ENCODE data around the gene MRPL55. TPM values are rescaled to one million over a fixed set of nuclear protein-coding genes. Genes with fewer than 3 reads are reported as not detected.
A peak's percentile ranks its signal among the peaks of the same experiment; 100 is the strongest.

The MRPL55 gene
- total and polyA plus RNA-seq, 2 of the 13 experiments (the other 11 are each of a cell fraction or from before 2014, with no cell fraction given), result 58.6 to 92.9 TPM

DNA sequence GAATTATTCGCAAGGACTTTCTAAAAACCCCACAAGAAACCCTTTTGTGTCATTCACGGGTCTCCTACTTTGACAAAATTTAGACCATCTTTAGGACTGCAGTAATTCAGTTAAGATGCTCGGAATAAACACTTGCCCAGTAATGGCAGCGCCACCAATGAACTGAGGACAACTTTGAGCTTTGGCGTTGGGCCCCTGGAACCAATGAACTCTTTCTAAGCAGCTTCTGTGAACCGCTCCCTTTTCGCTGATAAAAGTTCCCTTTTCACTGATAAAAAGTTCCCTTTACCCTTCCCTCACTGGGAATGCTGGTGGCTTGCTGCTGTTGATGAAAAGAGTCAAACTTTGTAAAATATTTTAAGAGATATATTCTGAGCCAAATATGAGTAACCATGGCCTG is 1.5 kb upstream of the MRPL55 start:
- Histone ChIP-seq H3K27ac (ENCODE audit: extremely low read length, insufficient read depth, low read length) (peak overlapping the region; percentile 90), H3K9ac (ENCODE audit: insufficient read depth, low read depth, low read length) (peak overlapping the region; percentile 97), H2AFZ (ENCODE audit: low read length) (no peak overlapping the region), H3K4me3 (replicated peaks in 1 of 3; ENCODE audit: insufficient read depth in 1 of 3, low read depth in 2 of 3, low read length in 3 of 3) (peak overlapping the region; percentile 90 to 99 (median 97); a peak in 5 of 6 replicates), H4K20me1 (ENCODE audit: insufficient read depth, low read length) (no peaks in the 10 kb centered on the region), H3K36me3 (replicated peaks in 1 of 2; ENCODE audit: control insufficient read depth in 1 of 2, insufficient read depth in 2 of 2, low read length in 2 of 2) (peaks cover 2 to 7% of the 10 kb centered on the region in 2 experiments; a peak in 2 of 5 replicates), H3K9me3 (ENCODE audit: low read length) (no peaks in the 10 kb centered on the region), H3K4me1 (ENCODE audit: insufficient read depth, low read length) (peaks cover 44% of the 10 kb centered on the region), H3K27me3 (ENCODE audit: control insufficient read depth in 1 of 2, insufficient read depth in 2 of 2, low read length in 2 of 2) (no peaks in the 10 kb centered on the region; a peak in 1 of 5 replicates), H3K79me2 (ENCODE audit: insufficient read depth, low read length) (peaks cover 18% of the 10 kb centered on the region), H3K4me2 (ENCODE audit: low read depth, low read length) (peak overlapping the region; percentile 73)
- DNase-seq (ENCODE audit: low spot score) (no peak), FAIRE-seq (no peak), ATAC-seq (peak; percentile 2; the same call in 1 of the 3 replicates)
- WGBS (ENCODE audit: low lambda C conversion rate), result 11% methylated on average over 6 of the region's 7 CpGs
- ChIA-PET CTCF (ENCODE audit: low intra/inter-chr PET ratio, low total read pairs) (no interaction called here), POLR2A (interaction anchor here (0.6 to 2.1 kb wide), 10 partner anchors 11 to 111 kb away, joined by 4 to 38 read pairs (median 6); partner anchors contain the start of genes ARF1 and IBA57)
- intact Hi-C loops (cut with micrococcal nuclease; ENCODE audit: unreplicated experiment) (loop anchor here (2.0 kb wide), 1 partner anchor 30 kb away; the partner anchor contains the start of gene GUK1), in situ Hi-C loops (cut with HindIII; ENCODE audit: extremely low pct_ligation_motif_present, low pct_unique_long_range_greater_than_20kb) (no loop called here)
- TSS peak; percentile 75 for BruUV-seq (replicated peaks)
- TF ChIP-seq POGZ (CRISPR knock-in tag; IDR thresholded peaks at IDR 0.05), result no peak
- TF ChIP-seq, protein P1, sequence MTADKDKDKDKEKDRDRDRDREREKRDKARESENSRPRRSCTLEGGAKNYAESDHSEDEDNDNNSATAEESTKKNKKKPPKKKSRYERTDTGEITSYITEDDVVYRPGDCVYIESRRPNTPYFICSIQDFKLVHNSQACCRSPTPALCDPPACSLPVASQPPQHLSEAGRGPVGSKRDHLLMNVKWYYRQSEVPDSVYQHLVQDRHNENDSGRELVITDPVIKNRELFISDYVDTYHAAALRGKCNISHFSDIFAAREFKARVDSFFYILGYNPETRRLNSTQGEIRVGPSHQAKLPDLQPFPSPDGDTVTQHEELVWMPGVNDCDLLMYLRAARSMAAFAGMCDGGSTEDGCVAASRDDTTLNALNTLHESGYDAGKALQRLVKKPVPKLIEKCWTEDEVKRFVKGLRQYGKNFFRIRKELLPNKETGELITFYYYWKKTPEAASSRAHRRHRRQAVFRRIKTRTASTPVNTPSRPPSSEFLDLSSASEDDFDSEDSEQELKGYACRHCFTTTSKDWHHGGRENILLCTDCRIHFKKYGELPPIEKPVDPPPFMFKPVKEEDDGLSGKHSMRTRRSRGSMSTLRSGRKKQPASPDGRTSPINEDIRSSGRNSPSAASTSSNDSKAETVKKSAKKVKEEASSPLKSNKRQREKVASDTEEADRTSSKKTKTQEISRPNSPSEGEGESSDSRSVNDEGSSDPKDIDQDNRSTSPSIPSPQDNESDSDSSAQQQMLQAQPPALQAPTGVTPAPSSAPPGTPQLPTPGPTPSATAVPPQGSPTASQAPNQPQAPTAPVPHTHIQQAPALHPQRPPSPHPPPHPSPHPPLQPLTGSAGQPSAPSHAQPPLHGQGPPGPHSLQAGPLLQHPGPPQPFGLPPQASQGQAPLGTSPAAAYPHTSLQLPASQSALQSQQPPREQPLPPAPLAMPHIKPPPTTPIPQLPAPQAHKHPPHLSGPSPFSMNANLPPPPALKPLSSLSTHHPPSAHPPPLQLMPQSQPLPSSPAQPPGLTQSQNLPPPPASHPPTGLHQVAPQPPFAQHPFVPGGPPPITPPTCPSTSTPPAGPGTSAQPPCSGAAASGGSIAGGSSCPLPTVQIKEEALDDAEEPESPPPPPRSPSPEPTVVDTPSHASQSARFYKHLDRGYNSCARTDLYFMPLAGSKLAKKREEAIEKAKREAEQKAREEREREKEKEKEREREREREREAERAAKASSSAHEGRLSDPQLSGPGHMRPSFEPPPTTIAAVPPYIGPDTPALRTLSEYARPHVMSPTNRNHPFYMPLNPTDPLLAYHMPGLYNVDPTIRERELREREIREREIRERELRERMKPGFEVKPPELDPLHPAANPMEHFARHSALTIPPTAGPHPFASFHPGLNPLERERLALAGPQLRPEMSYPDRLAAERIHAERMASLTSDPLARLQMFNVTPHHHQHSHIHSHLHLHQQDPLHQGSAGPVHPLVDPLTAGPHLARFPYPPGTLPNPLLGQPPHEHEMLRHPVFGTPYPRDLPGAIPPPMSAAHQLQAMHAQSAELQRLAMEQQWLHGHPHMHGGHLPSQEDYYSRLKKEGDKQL (CRISPR knock-in tag; IDR thresholded peaks at IDR 0.05; ENCODE audit: low read depth), result no peak
- no peak for TF ChIP-seq HOXA5 (CRISPR knock-in tag; IDR thresholded peaks at IDR 0.05)
- TF ChIP-seq, protein P2, sequence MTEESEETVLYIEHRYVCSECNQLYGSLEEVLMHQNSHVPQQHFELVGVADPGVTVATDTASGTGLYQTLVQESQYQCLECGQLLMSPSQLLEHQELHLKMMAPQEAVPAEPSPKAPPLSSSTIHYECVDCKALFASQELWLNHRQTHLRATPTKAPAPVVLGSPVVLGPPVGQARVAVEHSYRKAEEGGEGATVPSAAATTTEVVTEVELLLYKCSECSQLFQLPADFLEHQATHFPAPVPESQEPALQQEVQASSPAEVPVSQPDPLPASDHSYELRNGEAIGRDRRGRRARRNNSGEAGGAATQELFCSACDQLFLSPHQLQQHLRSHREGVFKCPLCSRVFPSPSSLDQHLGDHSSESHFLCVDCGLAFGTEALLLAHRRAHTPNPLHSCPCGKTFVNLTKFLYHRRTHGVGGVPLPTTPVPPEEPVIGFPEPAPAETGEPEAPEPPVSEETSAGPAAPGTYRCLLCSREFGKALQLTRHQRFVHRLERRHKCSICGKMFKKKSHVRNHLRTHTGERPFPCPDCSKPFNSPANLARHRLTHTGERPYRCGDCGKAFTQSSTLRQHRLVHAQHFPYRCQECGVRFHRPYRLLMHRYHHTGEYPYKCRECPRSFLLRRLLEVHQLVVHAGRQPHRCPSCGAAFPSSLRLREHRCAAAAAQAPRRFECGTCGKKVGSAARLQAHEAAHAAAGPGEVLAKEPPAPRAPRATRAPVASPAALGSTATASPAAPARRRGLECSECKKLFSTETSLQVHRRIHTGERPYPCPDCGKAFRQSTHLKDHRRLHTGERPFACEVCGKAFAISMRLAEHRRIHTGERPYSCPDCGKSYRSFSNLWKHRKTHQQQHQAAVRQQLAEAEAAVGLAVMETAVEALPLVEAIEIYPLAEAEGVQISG (CRISPR knock-in tag; IDR thresholded peaks at IDR 0.05), result 0 out of 2 replicates have a peak, but pooled peaks have one; percentile 8
- TF ChIP-seq ZBTB38 (CRISPR knock-in tag; IDR thresholded peaks at IDR 0.05), result no peak
- TF ChIP-seq, protein P3, sequence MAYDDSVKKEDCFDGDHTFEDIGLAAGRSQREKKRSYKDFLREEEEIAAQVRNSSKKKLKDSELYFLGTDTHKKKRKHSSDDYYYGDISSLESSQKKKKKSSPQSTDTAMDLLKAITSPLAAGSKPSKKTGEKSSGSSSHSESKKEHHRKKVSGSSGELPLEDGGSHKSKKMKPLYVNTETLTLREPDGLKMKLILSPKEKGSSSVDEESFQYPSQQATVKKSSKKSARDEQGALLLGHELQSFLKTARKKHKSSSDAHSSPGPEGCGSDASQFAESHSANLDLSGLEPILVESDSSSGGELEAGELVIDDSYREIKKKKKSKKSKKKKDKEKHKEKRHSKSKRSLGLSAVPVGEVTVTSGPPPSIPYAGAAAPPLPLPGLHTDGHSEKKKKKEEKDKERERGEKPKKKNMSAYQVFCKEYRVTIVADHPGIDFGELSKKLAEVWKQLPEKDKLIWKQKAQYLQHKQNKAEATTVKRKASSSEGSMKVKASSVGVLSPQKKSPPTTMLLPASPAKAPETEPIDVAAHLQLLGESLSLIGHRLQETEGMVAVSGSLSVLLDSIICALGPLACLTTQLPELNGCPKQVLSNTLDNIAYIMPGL (CRISPR knock-in tag; IDR thresholded peaks at IDR 0.05; ENCODE audit: borderline replicate concordance in 1 of 2, low read depth in 1 of 2), result 0 out of 4 replicates have a peak, but pooled peaks of 1 of the 2 experiments have one; percentile 16
- TF ChIP-seq ZNF292 (CRISPR knock-in tag; IDR thresholded peaks at IDR 0.05; ENCODE audit: borderline replicate concordance, low read depth), result no peak
- TF ChIP-seq ZNF724P (CRISPR knock-in tag; IDR thresholded peaks at IDR 0.05; ENCODE audit: borderline replicate concordance), result no peak
- no peak for TF ChIP-seq NR2F1 (CRISPR knock-in tag; IDR thresholded peaks at IDR 0.05)
- TF ChIP-seq CREM (IDR thresholded peaks at IDR 0.05), result 0 out of 2 replicates have a peak, but pooled peaks have one; percentile 12
- TF ChIP-seq CREM (CRISPR knock-in tag; IDR thresholded peaks at IDR 0.05), result no peak
- TF ChIP-seq ZNF207 (IDR thresholded peaks at IDR 0.05; ENCODE audit: borderline replicate concordance), result no peak
- 0 out of 4 replicates have a peak, but pooled peaks of 1 of the 2 experiments have one; percentile 21 for TF ChIP-seq POLR2A (IDR thresholded peaks at IDR 0.05; ENCODE audit: insufficient read depth in 1 of 2, low read depth in 2 of 2, low read length in 2 of 2)
- no peak for TF ChIP-seq JDP2 (CRISPR knock-in tag; IDR thresholded peaks at IDR 0.05; ENCODE audit: borderline replicate concordance)

Data from HepG2 (cell line).